Fibroblast of mammary gland (primary cell): ENCODE measurements around the gene KREMEN1.

Experiments
- DNase-seq: peaks from one replicate; pipeline ENCODE4 v3.0.0-alpha.2; 2010; ENCODE audit warnings: low read depth
- H3K4me3 ChIP-seq: 2 replicates; pipeline ENCODE4 v1.5.1; 2011; ENCODE audit warnings: low read depth, mild to moderate bottlenecking, low read length, moderate library complexity; ENCODE audit not compliant: control insufficient read depth
- TF ChIP-seq, protein P1 (sequence below): conservative IDR thresholded peaks from 2 replicates; pipeline ENCODE4 v1.5.1; 2011; ENCODE audit warnings: low read depth, low read length, inconsistent platforms; ENCODE audit not compliant: control insufficient read depth, insufficient read depth

The KREMEN1 gene, protein sequence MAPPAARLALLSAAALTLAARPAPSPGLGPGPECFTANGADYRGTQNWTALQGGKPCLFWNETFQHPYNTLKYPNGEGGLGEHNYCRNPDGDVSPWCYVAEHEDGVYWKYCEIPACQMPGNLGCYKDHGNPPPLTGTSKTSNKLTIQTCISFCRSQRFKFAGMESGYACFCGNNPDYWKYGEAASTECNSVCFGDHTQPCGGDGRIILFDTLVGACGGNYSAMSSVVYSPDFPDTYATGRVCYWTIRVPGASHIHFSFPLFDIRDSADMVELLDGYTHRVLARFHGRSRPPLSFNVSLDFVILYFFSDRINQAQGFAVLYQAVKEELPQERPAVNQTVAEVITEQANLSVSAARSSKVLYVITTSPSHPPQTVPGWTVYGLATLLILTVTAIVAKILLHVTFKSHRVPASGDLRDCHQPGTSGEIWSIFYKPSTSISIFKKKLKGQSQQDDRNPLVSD

DNA sequence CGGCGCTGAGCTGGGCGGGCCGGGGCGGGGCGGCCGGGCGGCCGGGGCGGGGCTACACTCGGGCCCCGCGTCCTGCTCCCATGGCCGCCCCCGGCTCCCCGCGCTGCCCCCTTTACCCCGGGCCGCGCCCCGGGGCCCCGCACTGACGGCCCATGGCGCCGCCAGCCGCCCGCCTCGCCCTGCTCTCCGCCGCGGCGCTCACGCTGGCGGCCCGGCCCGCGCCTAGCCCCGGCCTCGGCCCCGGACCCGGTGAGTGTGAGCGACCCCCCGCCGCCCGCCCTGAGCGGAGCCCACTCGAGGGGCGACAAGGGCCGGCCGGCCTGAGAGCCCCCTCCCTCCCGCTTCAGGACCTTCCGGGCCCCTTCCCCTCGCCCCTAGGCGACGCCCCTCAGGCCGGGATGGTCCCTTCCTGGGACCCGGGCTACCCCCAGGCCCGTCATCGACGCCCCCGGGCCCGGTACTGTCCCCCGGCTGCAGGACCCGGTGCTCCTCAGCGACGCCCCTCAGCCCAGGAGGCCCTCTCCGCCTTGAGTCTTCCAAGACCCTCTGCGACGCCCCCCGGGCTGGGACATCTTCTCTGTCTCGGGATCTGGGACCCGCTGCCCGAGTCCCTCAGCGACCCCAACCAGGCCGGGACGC lies at the start of gene KREMEN1:
Gene KREMEN1, plus strand, starts transcription at position 57 of the 639 bp plus-strand sequence. Its CDS starts 96 bp downstream, at position 153.
- H3K4me3 ChIP-seq = peak within 1 kb of the TSS; percentile 61
- TF ChIP-seq, protein P1, sequence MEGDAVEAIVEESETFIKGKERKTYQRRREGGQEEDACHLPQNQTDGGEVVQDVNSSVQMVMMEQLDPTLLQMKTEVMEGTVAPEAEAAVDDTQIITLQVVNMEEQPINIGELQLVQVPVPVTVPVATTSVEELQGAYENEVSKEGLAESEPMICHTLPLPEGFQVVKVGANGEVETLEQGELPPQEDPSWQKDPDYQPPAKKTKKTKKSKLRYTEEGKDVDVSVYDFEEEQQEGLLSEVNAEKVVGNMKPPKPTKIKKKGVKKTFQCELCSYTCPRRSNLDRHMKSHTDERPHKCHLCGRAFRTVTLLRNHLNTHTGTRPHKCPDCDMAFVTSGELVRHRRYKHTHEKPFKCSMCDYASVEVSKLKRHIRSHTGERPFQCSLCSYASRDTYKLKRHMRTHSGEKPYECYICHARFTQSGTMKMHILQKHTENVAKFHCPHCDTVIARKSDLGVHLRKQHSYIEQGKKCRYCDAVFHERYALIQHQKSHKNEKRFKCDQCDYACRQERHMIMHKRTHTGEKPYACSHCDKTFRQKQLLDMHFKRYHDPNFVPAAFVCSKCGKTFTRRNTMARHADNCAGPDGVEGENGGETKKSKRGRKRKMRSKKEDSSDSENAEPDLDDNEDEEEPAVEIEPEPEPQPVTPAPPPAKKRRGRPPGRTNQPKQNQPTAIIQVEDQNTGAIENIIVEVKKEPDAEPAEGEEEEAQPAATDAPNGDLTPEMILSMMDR = no peak
- no peak for DNase-seq

DNA sequence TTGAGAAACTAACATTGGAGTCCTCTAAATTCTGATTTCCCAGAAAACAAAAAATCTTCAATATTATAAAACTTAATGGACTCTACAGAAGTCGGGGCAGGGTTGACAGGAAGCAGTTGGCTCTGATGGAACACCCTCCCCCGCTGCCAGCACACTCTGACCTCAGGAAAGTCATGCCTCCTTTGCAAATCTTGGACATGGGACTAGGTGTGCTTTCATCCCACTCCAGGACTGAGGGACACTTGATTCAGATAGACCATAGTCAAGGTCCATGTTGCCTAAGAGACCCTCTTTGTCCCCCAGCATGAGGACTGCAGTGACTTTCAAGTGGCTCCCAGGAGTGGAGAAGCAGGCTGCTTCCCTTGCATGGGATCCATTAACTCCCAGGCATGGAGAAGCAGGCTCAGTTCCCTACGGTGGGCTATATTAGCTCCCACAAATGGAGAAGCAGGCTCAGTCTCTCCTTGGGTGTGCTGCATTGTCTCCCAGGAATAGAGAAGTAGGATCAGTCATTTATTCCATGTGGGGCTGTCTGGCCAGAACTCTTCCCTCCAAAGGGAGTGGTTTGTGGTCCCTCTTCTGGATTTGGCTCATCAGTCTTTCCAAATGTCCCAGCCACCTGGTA lies 49.6 kb upstream of the KREMEN1 start:
- TF ChIP-seq, protein P1 = no peak
- H3K4me3 ChIP-seq = no peak overlapping the region
- no peak for DNase-seq

DNA sequence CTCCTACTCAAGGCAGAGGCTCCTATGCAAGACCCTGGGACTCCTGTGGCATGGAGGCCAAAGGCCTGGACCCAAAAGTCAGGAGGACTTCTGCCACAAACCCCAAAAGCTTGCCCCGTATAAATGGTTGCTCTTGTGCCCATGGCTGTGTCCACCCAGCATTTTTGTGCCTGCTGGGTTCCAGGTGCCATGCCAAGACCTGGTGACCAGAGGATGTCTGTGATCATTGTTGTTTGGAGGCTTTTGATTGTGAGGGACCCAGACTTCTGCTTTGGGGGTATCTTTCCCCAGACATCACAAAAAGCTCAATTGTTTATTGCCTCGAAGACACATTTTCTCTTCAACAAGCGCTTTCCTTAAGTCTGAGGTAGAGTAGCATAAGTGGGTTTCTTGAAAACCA lies 46.3 kb upstream of the KREMEN1 start:
- no peak for DNase-seq
- no peak overlapping the region for H3K4me3 ChIP-seq
- TF ChIP-seq, protein P1 = no peak

DNA sequence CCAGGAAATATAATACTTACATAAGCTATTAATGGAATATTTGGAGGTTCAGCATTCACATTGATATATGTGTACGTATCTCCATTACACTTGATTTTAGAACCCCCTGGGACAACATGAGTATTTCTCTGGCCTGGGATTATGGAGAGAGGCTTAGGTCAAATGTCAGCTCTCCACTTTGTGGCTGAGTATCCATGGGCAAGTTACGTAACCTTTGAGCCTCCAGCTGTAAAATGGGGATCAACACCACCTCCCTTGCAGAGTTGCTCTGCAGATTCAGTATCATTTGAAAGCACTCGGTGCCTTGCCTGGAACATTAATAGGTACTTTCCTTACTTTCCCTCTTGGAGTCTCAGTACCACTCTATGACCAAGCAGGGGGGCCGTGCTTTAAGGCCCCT lies 44.4 kb upstream of the KREMEN1 start:
- H3K4me3 ChIP-seq = no peak overlapping the region
- DNase-seq = no peak
- TF ChIP-seq, protein P1 = no peak

DNA sequence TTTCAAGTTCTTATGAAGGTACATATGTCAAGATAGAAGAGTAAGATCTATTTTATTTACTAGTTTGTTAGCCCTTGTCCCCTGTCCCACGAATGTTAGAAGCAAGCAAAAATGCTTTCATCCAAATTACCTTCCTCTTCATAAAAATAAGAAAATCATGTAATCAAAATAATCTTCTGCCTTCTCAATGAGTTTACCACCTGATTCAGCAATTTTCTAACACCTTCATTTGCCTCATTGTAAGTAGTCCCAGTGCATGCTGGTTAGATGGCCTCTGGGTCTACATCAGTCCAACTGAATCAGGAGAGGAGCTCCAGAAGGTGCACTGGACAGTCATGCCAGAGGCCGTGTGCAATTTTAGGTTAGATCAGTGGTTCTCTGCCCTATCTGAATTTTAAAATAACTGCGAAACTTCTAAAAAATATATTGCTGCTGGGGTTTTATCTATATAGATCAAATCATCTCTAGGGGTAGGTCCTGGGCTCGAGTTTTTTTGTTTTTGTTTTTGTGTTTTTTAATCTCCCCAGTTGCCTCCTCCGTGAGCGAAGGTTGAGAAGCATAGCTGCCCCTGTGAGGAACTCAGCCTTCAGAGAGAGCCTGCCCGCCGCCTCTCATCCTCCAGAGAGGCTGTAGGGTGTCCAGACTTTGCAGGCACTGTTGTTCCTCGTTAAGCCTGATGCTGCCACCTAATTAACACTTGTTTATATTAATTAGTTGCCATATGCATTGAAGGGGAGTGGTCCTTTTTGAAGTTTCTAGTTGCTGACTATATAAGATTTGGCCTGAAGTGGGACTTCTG lies 43.4 kb upstream of the KREMEN1 start:
- DNase-seq = no peak
- TF ChIP-seq, protein P1 = no peak
- no peak overlapping the region for H3K4me3 ChIP-seq

DNA sequence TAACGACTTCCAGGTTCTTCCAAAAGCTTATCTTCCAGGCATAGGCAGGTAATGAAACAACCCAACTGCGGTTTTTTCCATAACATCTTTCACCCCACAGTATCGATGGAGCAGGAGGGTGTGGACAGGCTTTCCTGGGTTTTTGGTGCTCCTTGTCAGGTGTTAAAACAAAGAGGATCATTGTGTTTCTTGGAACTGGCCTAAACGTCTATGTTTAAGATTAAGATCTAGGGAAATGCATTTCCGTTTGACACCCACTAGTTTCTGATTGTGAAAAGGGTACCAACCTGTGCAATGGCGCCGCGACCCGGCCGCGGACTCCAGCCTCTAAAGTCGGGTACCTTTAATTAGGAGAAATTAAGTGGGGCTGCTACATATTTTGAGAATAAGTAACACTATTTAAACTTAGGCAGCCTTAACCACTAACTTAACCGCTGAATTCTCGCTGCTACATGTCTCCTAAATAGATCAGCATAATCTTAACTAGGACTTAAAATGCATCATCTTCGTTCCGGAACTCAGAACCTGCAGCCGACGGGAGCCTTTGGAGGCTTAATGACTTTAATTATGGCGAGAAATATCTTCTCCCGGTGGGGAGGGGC lies 42.7 kb upstream of the KREMEN1 start:
- TF ChIP-seq, protein P1 = no peak
- H3K4me3 ChIP-seq = peak overlapping the region; percentile 43
- peak; percentile 28 for DNase-seq
